ENCODE data around the gene GRSF1. TPM values are rescaled to one million over a fixed set of nuclear protein-coding genes. Genes with fewer than 3 reads are reported as not detected.
"Not testable (repeated sequence)": the region's sequence is repeated elsewhere in the genome, so short reads cannot be mapped to it uniquely, and the experiment has no call there.

The GRSF1 gene
- total RNA-seq, 1 donor from 2014 or later: 83.4 TPM

DNA sequence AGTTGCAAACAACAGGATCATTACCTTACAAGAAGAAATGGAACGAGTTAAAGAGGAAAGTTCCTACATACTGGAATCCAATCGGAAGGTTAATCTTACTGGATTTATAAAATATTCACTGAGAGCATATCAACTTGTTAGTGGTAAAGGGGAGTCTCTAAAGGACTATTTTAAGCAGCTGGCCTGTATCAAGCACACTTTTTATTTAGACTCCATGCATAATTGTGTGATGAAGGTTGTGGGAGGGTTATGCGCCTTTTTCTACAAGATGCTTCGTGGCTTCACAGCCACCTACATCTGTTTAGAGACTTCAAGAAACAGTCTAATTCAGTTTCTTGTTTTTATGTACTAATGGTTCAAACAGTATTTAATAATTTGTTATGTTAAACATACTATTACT is 56.6 kb downstream of the GRSF1 start:
- TF ChIP-seq, protein P1, sequence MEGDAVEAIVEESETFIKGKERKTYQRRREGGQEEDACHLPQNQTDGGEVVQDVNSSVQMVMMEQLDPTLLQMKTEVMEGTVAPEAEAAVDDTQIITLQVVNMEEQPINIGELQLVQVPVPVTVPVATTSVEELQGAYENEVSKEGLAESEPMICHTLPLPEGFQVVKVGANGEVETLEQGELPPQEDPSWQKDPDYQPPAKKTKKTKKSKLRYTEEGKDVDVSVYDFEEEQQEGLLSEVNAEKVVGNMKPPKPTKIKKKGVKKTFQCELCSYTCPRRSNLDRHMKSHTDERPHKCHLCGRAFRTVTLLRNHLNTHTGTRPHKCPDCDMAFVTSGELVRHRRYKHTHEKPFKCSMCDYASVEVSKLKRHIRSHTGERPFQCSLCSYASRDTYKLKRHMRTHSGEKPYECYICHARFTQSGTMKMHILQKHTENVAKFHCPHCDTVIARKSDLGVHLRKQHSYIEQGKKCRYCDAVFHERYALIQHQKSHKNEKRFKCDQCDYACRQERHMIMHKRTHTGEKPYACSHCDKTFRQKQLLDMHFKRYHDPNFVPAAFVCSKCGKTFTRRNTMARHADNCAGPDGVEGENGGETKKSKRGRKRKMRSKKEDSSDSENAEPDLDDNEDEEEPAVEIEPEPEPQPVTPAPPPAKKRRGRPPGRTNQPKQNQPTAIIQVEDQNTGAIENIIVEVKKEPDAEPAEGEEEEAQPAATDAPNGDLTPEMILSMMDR (IDR thresholded peaks at IDR 0.05): no peak
- DNase-seq (ENCODE audit: low spot score): no peak
- H3K27me3 Mint-ChIP-seq (ENCODE audit: low read depth): no peaks in the 10 kb centered on the region
- H3K36me3 Mint-ChIP-seq (ENCODE audit: low read depth): peaks cover 21% of the 10 kb centered on the region
- H3K9me3 Mint-ChIP-seq (ENCODE audit: low read depth): no peaks in the 10 kb centered on the region
- no peak overlapping the region for H3K4me3 Mint-ChIP-seq (ENCODE audit: unreplicated experiment)
- no peaks in the 10 kb centered on the region for H3K4me1 Mint-ChIP-seq (ENCODE audit: low read depth)
- no peak overlapping the region for H3K27ac Mint-ChIP-seq (ENCODE audit: unreplicated experiment)

DNA sequence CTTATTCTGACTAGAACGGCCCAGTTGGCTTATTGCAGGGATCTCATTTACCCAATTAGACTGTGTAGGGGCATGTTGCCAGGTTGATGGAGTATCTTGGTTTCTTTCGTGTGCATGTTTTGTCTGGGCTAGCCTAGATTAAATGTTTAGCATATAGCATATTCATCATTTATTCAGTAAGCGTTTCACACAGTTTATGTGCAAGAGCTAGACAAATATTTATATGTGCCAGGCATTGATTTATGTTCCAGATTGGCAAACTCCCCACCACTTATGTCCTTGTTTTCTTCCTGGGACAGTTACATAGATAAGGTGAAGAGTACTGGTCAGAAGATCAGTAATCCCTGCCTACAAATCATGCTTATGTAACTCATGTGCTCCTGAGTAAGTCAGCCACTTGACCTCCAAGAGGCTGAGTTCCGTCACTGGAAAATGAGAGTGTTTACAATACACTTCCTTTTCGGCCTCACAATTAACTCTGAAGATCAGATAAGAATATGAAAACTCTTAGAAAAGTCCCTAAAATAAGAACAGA is 60.7 kb downstream of the GRSF1 start:
- no peak overlapping the region for H3K4me3 Mint-ChIP-seq (ENCODE audit: unreplicated experiment)
- no peak overlapping the region for H3K27ac Mint-ChIP-seq (ENCODE audit: unreplicated experiment)
- peaks cover 15% of the 10 kb centered on the region for H3K36me3 Mint-ChIP-seq (ENCODE audit: low read depth)
- no peaks in the 10 kb centered on the region for H3K4me1 Mint-ChIP-seq (ENCODE audit: low read depth)
- TF ChIP-seq, protein P1 (IDR thresholded peaks at IDR 0.05): no peak
- H3K27me3 Mint-ChIP-seq (ENCODE audit: low read depth): no peaks in the 10 kb centered on the region
- no peaks in the 10 kb centered on the region for H3K9me3 Mint-ChIP-seq (ENCODE audit: low read depth)
- DNase-seq (ENCODE audit: low spot score): no peak

DNA sequence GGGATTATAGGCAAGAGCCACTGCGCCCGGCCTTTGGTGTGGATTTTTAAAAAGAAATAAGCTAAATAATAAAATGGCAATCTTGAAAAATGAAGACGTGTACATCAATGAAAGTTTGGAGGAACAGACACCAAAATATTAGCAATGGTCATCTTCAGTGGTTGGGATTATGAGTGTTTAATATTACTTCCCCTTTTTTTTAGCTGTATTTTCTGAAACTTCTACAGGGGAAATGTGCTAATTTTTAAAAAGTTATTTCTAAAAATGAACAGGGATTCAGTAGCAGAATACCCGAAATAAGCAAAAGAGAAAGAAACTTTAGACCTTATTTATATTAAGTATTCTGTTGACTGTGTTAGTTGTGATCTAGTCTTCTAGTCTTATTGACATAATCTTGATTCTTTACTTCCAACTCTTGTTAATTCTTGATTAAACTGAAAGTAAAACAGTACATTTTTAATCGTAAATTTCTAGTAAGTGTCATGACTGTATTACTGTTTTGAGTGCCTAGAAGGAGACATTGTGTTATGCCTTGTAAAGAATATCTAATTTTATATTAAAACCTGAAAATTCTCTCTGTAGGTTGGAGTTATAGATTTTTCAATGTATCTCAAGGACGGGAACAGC is 66.6 kb downstream of the GRSF1 start:
- no peak for DNase-seq (ENCODE audit: low spot score)
- Mint-ChIP-seq H3K4me3 (ENCODE audit: unreplicated experiment) (no peak overlapping the region), H3K9me3 (ENCODE audit: low read depth) (no peaks in the 10 kb centered on the region), H3K36me3 (ENCODE audit: low read depth) (peaks cover 13% of the 10 kb centered on the region), H3K27me3 (ENCODE audit: low read depth) (no peaks in the 10 kb centered on the region), H3K4me1 (ENCODE audit: low read depth) (peaks cover 4% of the 10 kb centered on the region), H3K27ac (ENCODE audit: unreplicated experiment) (no peak overlapping the region)
- TF ChIP-seq, protein P1 (IDR thresholded peaks at IDR 0.05): no peak

DNA sequence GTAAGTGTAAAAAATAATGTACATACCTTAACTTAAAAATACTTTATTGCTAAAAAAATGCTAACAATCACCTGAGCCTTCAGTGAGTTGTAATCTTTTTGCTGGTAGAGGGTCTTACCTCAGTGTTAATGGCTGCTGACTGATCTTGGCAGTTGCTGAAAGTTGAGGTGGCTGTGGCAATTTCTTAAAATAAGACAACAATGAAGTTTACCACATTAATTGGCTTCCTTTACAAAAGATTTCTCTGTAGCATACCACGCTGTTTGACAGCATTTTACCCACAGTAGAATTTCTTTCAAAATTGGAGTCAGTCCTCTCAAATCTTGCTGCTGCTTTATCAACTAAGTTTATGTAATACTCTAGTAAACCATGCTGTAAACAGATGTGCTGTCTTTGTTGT is 70.3 kb downstream of the GRSF1 start:
- not testable (repeated sequence) for H3K27me3 Mint-ChIP-seq (ENCODE audit: low read depth); H3K4me3 Mint-ChIP-seq (ENCODE audit: unreplicated experiment); H3K27ac Mint-ChIP-seq (ENCODE audit: unreplicated experiment); H3K4me1 Mint-ChIP-seq (ENCODE audit: low read depth); DNase-seq (ENCODE audit: low spot score); H3K9me3 Mint-ChIP-seq (ENCODE audit: low read depth)
- peaks cover 25% of the 10 kb centered on the region for H3K36me3 Mint-ChIP-seq (ENCODE audit: low read depth)

DNA sequence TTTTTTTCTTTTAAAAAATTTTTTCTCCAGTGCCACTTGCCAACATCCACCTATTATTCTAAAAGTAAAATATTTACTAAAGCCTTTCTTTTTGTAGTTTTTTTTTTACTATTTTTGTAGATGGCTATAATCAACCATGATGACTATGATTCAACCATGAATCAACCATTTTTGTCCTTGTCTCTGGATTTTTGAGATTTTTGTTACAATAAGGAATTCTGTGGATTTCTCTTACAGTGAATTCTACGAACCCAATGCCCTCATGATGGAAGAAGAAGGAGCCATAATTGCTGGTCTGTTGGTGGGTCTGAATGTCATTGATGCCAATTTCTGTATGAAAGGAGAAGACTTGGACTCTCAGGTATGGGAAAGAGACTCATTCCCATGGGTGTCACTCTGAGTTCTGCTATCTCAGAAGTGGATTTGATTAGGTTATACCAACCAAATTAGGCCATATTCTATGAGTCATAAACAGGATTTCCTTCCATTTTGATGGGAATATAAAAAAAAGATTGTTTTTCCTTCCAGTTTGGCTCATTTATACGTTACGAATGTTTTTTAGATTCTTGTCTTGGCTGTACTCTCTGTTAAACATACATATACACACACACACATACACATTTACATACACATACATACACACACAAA is 71.3 kb downstream of the GRSF1 start:
- H3K4me3 Mint-ChIP-seq (ENCODE audit: unreplicated experiment): no peak overlapping the region
- TF ChIP-seq, protein P1 (IDR thresholded peaks at IDR 0.05): no peak
- H3K4me1 Mint-ChIP-seq (ENCODE audit: low read depth): peaks cover 4% of the 10 kb centered on the region
- DNase-seq (ENCODE audit: low spot score): no peak
- H3K36me3 Mint-ChIP-seq (ENCODE audit: low read depth): peaks cover 32% of the 10 kb centered on the region
- no peaks in the 10 kb centered on the region for H3K27me3 Mint-ChIP-seq (ENCODE audit: low read depth)
- H3K27ac Mint-ChIP-seq (ENCODE audit: unreplicated experiment): no peak overlapping the region
- H3K9me3 Mint-ChIP-seq (ENCODE audit: low read depth): no peaks in the 10 kb centered on the region

Other genes starting within 250 kb of the GRSF1 start
- not detected in 3 replicates for gene AMBN, start 247.6 kb downstream of the GRSF1 start, total RNA-seq
- not detected in 3 replicates for gene ENAM, start 211.1 kb downstream of the GRSF1 start, total RNA-seq
- gene JCHAIN, start 173.4 kb downstream of the GRSF1 start, total RNA-seq: not detected in 3 replicates
- gene UTP3, start 151.4 kb downstream of the GRSF1 start, total RNA-seq: 23.8 to 31.2 TPM (median 25.7 TPM) in 3 replicates
- 36.3 to 65.4 TPM (median 39.3 TPM) in 3 replicates for gene RUFY3, start 117.9 kb downstream of the GRSF1 start, total RNA-seq
- gene MOB1B, start 62.5 kb upstream of the GRSF1 start, total RNA-seq: 23.3 to 28.8 TPM (median 27.0 TPM) in 3 replicates
- gene DCK, start 153.8 kb upstream of the GRSF1 start, total RNA-seq: 14.0 to 16.7 TPM (median 14.9 TPM) in 3 replicates